ENCODE results near the gene KLHL5.
"Not testable (repeated sequence)": the region's sequence is repeated elsewhere in the genome, so short reads cannot be mapped to it uniquely, and the experiment has no call there.

KLHL5 gene

GRCh38 chr4:39062094-39062769 is at the start of gene KLHL5:
Gene KLHL5, plus strand, starts transcription at chr4:39062232. Its CDS starts 421 bp downstream, at chr4:39062653.
- no peak for DNase-seq

- no peak for DNase-seq
These were observed 48.0 kb upstream of the KLHL5 start for GRCh38 chr4:39014028-39014427.

GRCh38 chr4:39020130-39020529 is 41.9 kb upstream of the KLHL5 start:
- DNase-seq, result no peak

- no peak for DNase-seq
These were observed 40.4 kb upstream of the KLHL5 start for GRCh38 chr4:39021631-39022030.

- DNase-seq, result no peak
These were observed 39.8 kb upstream of the KLHL5 start for GRCh38 chr4:39022241-39022640.

GRCh38 chr4:39023059-39023458 is 39.0 kb upstream of the KLHL5 start:
- no peak for DNase-seq

GRCh38 chr4:39024311-39024865 is 37.6 kb upstream of the KLHL5 start:
- DNase-seq, result no peak

- DNase-seq, result no peak
These were observed 36.4 kb upstream of the KLHL5 start for GRCh38 chr4:39025552-39026085.

GRCh38 chr4:39026096-39026495 is 35.9 kb upstream of the KLHL5 start:
- no peak for DNase-seq

- DNase-seq, result no peak
These were observed 32.0 kb upstream of the KLHL5 start for GRCh38 chr4:39029752-39030694.

- DNase-seq, result no peak
These were observed 31.3 kb upstream of the KLHL5 start for GRCh38 chr4:39030725-39031124.

- DNase-seq, result not testable (repeated sequence)
These were observed 30.4 kb upstream of the KLHL5 start for GRCh38 chr4:39031590-39032020.

- no peak for DNase-seq
These were observed 29.6 kb upstream of the KLHL5 start, which contains the start of gene TMEM156 for GRCh38 chr4:39032218-39033085. Gene TMEM156, minus strand, starts transcription at chr4:39032409. Its CDS starts 96 bp downstream, at chr4:39032313.

- no peak for DNase-seq
These were observed 25.9 kb upstream of the KLHL5 start for GRCh38 chr4:39036172-39036571.

GRCh38 chr4:39037491-39037825 is 24.6 kb upstream of the KLHL5 start:
- DNase-seq, result no peak

- DNase-seq, result no peak
These were observed 24.1 kb upstream of the KLHL5 start for GRCh38 chr4:39037941-39038340.

- no peak for DNase-seq
These were observed 22.9 kb upstream of the KLHL5 start for GRCh38 chr4:39039108-39039507.

- no peak for DNase-seq
These were observed 19.7 kb upstream of the KLHL5 start for GRCh38 chr4:39042366-39042765.

GRCh38 chr4:39043058-39043860 is 18.8 kb upstream of the KLHL5 start:
- no peak for DNase-seq

- DNase-seq, result no peak
These were observed 18.1 kb upstream of the KLHL5 start for GRCh38 chr4:39043861-39044363.

GRCh38 chr4:39044364-39044955 is 17.6 kb upstream of the KLHL5 start:
- peak; percentile 78 to 90 (median 83) for DNase-seq

All from activated CD4-positive, CD25-positive, alpha-beta regulatory T cell (primary cell).